K562 (cell line): Measurements from ENCODE around the gene SYMPK. TPM values are rescaled to one million over a fixed set of nuclear protein-coding genes. Genes with fewer than 3 reads are reported as not detected.

Experiments used
- CHCHD3 ChIP-seq: fragments of 250-450 bp; sonication (Bioruptor Pico); IDR thresholded peaks from 2 replicates; pipeline ENCODE4 v2.1.2; 2022; ENCODE audit warnings: mild to moderate bottlenecking
- JUN ChIP-seq, 2 experiments: sonication (generic) in 1 of 2; formaldehyde crosslinking in 1 of 2; IDR thresholded peaks; 2 replicates each; pipeline versions ENCODE4 v1.6.1 to v1.8.0; 2012 to 2022; ENCODE audit warnings: borderline replicate concordance in 2 of 2, mild to moderate bottlenecking in 2 of 2, improper control_type of control experiment in 1 of 2, low read depth in 1 of 2, low read length in 1 of 2, missing genetic modification reagents in 1 of 2
- NRF1 ChIP-seq, 2 experiments: fragments of 450-650 bp; IDR thresholded peaks in 1 of 2; conservative IDR thresholded peaks in 1 of 2; 2 replicates each; pipeline ENCODE4 v1.6.1; 2014; ENCODE audit warnings: mild to moderate bottlenecking in 2 of 2
- POLR2A ChIP-seq: fragments of 450-650 bp; conservative IDR thresholded peaks from 2 replicates; pipeline ENCODE4 v1.6.1; 2016
- RFX7 ChIP-seq: fragments of 250-450 bp; sonication (Bioruptor Pico); IDR thresholded peaks from 2 replicates; pipeline ENCODE4 v1.5.1; 2021; ENCODE audit warnings: mild to moderate bottlenecking
- SMAD3 ChIP-seq: fragments of 450-650 bp; formaldehyde crosslinking; conservative IDR thresholded peaks from 2 replicates; pipeline ENCODE4 v1.4.0; 2020; ENCODE audit warnings: mild to moderate bottlenecking
- TBP ChIP-seq: optimal IDR thresholded peaks from 2 replicates; pipeline ENCODE3; 2011; ENCODE audit warnings: low read depth, low read length, improper control_type of control experiment
- ZNF584 ChIP-seq: fragments of 200-800 bp; sonication (Bioruptor generic); IDR thresholded peaks from 2 replicates; pipeline ENCODE4 v1.6.1; 2016; ENCODE audit warnings: low read depth, mild to moderate bottlenecking, missing genetic modification characterization, missing compliant biosample characterization
- polyA plus RNA-seq, 8 experiments: library from polyadenylated mRNA; depleted of rRNA in 4 of 8; stranded (reverse) in 5 of 8; unstranded in 3 of 8; fragments of >200 nt; fragmentation: Nextera tagmentation in 2 of 8; fragmentation: Illumina TruSeq in 1 of 8; extraction: Ambion mirVana in 2 of 8; extraction: Trizol in 1 of 8; gene quantifications; 2 replicates each; pipeline versions ENCODE4 v1.2.1 to v1.2.3, GENCODE V29; 2011 to 2014; ENCODE audit warnings: inconsistent platforms in 1 of 8, missing spikeins in 1 of 8
- total RNA-seq, 7 experiments: library from RNA; depleted of rRNA in 6 of 7; stranded (reverse); fragments of >200 nt in 6 of 7; fragmentation: Illumina TruSeq in 2 of 7; extraction: Trizol in 2 of 7; gene quantifications; 2 replicates each; pipeline versions ENCODE4 v1.2.1 to v1.2.3, GENCODE V29; 2011 to 2021; ENCODE audit warnings: low replicate concordance in 1 of 7
- TF ChIP-seq, protein P1 (sequence below): fragments of 450-650 bp; IDR thresholded peaks from 2 replicates; pipeline ENCODE4 v1.6.1; 2016; ENCODE audit warnings: borderline replicate concordance
- TF ChIP-seq, protein P2 (sequence below): sonication (generic); formaldehyde crosslinking; IDR thresholded peaks from 2 replicates; pipeline ENCODE4 v1.9.0; 2022; ENCODE audit warnings: mild to moderate bottlenecking, missing genetic modification reagents
- TF ChIP-seq, protein P3 (sequence below), 2 experiments: IDR thresholded peaks in 1 of 2; conservative IDR thresholded peaks in 1 of 2; 2 replicates each; pipeline ENCODE4 v1.6.1; 2016; ENCODE audit warnings: low read depth in 2 of 2, mild to moderate bottlenecking in 1 of 2, missing compliant biosample characterization in 1 of 2, missing genetic modification characterization in 1 of 2, moderate library complexity in 1 of 2

SYMPK gene
- total and polyA plus RNA-seq, 9 of the 15 experiments (the other 6 are each of a cell fraction or from before 2014, with no cell fraction given): 0.73 to 95.5 (median 58.4) TPM

DNA sequence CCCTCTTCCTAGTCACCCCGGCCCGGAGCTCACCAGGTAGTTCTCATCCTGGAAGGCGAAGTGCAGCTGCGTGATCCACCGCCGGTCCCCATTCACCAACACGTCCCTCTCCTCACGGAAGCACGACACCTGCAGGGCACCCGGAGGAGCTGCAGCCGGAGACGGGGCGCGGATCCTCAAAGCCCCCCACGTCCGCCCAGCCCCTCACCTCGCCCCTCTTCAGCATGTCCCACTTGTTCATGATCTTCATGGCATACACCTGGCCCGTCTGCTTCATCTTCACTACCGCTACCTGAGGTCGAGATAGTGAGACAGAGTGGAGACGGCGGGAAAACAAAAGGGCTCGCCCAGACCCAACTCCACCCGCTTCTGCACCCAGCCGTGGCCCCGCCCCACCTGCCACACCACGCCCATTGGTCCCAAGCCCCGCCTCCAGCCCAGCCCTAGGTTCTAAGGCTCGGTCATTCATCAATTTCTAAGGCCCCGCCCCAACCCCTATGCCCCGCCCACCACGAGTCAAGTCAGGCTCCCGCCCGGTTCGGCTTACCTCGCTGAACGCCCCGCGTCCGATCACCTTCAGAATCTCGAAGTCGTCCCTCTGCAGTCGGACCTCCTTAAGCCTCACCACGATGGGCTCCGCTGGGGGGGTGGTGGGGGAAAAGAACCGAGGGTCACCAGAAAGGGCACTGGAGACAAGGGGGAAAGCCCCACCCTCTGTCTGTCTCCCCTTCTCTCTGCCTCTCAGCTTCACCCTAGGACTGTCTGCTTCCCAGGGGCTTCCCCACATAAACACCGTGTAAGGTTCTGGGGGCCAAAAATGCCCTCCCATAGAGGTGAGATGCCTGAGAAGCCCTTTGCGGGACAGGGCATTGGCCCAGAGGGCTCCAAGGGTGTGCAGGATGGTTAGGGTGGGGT is 83.5 kb downstream of the SYMPK start (continued):
- TF ChIP-seq, protein P1, sequence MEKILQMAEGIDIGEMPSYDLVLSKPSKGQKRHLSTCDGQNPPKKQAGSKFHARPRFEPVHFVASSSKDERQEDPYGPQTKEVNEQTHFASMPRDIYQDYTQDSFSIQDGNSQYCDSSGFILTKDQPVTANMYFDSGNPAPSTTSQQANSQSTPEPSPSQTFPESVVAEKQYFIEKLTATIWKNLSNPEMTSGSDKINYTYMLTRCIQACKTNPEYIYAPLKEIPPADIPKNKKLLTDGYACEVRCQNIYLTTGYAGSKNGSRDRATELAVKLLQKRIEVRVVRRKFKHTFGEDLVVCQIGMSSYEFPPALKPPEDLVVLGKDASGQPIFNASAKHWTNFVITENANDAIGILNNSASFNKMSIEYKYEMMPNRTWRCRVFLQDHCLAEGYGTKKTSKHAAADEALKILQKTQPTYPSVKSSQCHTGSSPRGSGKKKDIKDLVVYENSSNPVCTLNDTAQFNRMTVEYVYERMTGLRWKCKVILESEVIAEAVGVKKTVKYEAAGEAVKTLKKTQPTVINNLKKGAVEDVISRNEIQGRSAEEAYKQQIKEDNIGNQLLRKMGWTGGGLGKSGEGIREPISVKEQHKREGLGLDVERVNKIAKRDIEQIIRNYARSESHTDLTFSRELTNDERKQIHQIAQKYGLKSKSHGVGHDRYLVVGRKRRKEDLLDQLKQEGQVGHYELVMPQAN: peak; percentile 69; the same call in 1 of the 2 replicates
- TF ChIP-seq, protein P2, sequence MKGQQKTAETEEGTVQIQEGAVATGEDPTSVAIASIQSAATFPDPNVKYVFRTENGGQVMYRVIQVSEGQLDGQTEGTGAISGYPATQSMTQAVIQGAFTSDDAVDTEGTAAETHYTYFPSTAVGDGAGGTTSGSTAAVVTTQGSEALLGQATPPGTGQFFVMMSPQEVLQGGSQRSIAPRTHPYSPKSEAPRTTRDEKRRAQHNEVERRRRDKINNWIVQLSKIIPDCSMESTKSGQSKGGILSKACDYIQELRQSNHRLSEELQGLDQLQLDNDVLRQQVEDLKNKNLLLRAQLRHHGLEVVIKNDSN (CRISPR knock-in tag): no peak
- no peak for TF ChIP-seq ZNF584 (CRISPR knock-in tag)
- TF ChIP-seq TBP: peak; percentile 30
- TF ChIP-seq SMAD3 (CRISPR knock-in tag): peak; percentile 69; the same call in 1 of the 2 replicates
- TF ChIP-seq, protein P3, sequence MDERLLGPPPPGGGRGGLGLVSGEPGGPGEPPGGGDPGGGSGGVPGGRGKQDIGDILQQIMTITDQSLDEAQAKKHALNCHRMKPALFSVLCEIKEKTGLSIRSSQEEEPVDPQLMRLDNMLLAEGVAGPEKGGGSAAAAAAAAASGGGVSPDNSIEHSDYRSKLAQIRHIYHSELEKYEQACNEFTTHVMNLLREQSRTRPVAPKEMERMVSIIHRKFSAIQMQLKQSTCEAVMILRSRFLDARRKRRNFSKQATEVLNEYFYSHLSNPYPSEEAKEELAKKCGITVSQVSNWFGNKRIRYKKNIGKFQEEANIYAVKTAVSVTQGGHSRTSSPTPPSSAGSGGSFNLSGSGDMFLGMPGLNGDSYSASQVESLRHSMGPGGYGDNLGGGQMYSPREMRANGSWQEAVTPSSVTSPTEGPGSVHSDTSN (CRISPR knock-in tag; IDR thresholded peaks at IDR 0.05; ENCODE audit: low read depth): peak; percentile 18; the same call in 1 of the 2 replicates
- TF ChIP-seq, protein P3 (tag; conservative IDR thresholded peaks at IDR 0.05; ENCODE audit: low read depth): peak; percentile 75
- TF ChIP-seq NRF1 (conservative IDR thresholded peaks at IDR 0.05 in 1 of 2, IDR thresholded peaks at IDR 0.05 in 1 of 2): peak; percentile 33 to 39; a peak in 2 of 4 replicates
- 0 out of 2 replicates have a peak, but pooled peaks have one; percentile 30 for TF ChIP-seq CHCHD3 (CRISPR knock-in tag)
- 0 out of 2 replicates have a peak, but pooled peaks have one; percentile 60 for TF ChIP-seq POLR2A
- TF ChIP-seq RFX7 (CRISPR knock-in tag): no peak
- peak; percentile 35; the same call in 1 of the 2 replicates for TF ChIP-seq JUN (IDR thresholded peaks at IDR 0.05; ENCODE audit: borderline replicate concordance, low read depth, low read length)
- no peak for TF ChIP-seq JUN (CRISPR knock-in tag; IDR thresholded peaks at IDR 0.05; ENCODE audit: borderline replicate concordance)
